ENCODE results near the gene FBXL7.
"Not testable (repeated sequence)": the region's sequence is repeated elsewhere in the genome, so short reads cannot be mapped to it uniquely, and the experiment has no call there.

The FBXL7 gene

DNA sequence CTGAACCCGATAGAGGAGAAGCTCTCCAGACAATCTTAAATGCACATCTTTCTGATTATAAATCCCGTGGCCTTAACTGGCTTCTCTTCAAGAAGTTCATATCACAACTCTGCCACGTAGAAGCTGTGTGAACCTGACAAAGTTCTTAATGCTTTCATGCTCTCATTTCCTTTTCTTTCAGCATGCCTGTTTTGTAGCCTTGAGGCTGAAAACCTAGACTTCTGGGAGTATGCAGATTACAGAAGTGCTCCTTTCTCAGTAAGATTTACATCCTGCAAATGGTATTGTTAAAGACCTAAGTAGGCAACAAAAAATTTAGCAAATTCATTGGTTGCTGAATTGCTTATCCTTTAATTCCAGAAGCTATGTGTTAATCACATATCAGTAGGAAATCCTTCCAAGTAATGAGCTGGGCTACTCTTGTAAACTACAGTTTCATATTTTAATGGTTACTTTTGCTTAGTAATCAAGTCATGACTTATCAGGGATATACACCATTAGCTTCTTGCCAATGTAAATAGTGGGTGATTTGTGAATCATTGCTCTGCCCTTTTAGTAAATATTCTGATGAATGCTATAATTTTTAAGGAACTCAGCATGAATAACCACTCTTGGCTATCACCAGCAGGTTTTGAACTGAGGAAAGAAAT lies 334.7 kb downstream of the FBXL7 start:
- peak; percentile 11 for DNase-seq

DNA sequence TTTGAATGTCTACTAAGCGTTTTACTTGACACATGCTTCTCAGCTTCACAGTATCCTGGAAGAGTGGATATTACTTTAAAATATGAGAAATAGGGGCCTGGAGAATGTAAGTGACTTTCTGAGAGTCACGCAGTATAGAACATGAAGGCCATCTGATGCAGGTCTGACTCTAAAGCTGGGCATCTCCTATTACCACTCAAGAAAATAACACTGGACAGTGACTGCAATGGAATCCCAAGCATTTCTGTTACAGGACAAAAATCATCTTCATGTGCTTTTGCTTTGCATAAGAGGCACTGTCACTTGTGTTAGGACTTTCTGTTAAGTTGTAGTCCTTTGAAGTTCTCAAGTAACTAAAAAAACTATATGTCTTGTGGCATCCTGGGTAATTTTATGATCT lies 335.5 kb downstream of the FBXL7 start:
- DNase-seq: no peak

DNA sequence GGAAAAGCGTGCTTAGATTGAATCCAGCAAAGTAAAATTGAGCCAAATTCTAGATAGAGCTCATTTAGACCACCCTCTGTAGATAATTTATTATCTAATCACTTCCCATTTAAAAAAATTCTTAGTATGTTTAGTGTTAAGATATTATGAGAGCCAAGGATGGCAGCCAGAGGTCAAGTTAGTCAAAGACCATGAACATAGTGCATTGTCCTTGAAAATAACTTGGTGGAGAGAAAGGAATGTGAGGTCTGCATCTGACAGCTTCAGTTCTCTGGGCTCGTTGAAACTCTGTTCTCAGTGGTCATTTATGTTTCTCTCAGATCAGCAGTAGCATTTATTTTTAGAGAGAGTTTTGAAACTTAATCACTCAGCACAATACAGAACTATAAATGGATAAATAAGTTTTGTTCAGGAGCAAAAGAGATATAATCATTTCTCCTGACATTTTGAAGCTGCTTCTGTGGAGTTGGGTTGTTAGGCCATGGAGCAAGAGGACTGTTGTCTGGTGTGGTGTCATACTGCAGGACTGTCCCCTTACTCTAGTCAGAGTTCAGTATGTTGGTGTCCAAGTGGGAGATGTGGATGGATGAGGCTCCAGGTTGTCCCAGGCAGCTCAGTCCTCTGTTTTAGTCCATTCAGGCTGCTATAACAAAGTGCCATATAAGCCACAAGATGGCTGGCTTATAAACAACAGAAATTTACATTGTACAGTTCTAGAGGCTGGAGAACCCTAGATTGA lies 337.7 kb downstream of the FBXL7 start:
- DNase-seq: no peak

DNA sequence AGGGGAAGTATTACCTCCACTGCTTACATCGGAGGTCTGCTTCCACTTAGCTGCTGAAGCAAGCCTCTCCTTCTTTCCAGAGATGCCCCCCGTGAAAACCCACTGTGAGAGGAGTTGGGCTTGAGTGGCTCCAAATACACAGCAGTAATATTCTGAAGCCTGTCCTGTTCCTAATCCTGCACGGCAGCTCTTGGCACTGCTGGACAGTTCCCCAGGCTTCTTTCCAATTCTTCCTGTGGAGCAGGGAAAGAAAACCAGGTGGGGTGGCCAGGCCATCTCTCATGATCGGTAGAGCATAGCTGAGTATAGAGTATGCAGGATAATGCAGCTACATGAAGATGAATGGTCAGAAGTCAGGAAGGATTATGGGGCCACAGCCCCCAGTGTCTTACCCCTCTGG lies 344.3 kb downstream of the FBXL7 start:
- DNase-seq: no peak

DNA sequence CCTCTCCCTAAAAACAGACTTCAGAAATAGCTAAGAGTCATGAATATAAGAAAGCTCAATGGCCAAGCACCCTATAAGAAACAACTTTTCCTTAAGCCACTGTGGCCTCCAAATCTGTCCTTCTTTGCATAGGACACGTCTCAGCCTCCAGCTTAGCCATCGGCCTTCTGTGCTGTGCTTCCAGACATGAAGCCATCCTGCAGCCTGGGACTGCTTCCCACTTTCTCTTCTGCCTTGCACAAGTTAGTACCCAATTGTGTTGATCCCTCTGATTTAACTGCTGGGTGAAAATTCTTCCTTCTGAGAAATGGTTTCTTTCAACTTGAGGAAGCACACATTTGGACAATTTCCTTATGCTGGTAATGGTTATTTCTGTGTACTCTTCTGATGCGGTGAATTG lies 344.9 kb downstream of the FBXL7 start:
- DNase-seq: no peak

DNA sequence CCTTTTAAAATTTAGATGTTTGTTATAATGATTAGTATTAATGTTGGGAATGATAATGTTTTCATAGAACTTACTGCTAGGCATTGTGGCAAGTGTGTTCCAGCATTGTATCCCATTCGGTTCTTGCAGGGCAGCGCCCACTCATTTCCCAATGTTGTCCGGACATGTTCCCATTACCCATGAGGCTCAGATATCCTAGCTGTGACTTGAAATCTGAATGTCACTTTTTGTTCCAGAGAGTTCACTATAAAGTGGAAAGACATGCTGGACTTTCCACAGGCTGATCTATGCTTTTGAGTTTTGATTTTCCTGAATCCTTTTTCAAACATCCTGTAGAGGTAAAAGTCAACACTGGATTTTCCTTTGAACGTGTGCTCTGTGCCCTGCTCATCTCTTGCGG lies 350.6 kb downstream of the FBXL7 start:
- no peak for DNase-seq

DNA sequence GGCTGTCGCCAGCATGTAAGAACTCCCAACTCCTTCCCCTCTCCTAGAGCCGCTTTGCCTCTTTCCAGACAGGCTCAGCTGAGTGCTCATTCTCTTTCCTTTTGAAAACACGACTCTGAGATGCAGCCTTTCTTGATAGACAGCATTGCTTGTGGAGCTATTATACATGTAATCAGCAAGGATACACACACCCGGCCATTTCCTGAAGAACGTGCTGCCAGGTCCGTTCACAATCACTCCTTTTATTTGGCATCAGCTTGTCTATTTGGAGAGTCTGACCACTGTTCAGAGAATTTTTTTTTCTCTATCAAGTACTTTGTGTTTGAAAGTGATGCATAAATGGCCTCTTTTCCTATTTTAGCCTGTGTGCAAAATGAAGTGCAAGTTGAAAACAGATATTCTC lies 351.0 kb downstream of the FBXL7 start:
- peak; percentile 6 for DNase-seq

DNA sequence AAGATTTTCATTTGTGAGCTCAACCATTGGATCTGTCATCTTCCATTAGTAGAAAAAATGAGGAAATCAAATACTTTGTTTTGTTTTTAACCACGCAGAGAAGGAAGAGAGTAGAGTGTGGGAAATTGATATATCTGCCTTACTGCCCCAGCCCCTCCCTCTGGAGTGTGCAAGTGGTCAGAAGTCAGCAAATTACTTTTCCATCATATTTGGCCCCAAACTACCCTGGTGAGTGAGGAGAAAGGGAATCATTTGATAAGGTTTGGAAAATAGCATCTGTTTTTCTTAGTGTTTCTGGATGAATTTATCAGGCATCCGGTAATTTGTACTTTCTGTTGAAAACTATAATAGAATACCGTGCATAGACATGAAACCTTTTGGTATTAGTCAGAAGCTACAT lies 352.2 kb downstream of the FBXL7 start:
- no peak for DNase-seq

DNA sequence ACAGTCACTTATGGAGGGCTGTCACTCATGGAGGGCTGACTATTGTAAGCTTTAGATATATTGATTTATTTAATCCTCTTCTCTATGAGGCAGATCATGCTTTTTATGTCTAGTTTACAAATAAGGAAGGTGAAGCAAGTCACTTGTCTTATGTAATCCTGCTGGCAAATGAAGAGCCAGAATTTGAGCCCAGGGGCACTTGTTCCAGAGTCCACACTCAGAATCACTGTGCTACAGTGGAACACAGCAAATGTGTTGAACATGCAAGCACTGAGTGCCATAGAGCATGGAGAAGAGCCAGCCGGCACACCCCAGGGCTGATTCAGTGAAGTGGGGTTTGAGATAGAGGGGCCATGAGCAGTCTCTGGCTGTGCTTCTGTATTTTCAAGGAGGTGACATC lies 353.0 kb downstream of the FBXL7 start:
- no peak for DNase-seq

DNA sequence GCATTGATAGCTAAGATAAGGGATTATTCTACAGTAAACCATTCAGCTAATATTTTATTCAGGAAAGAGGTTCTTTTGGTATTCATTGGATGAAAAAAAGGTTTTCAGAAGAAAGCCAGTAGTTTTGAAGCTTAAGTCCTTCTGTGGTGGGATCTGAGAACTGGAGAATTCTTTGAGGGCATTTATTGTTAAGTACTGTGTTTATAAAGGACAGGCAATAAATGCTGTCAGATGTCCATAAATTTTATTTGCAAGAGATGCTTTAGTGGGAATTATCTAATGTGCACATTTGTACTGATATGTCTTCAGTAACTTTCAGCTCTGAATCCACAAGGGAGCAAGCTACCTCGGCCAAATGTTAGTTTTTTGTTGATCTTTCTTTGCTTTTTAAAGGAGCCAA lies 358.3 kb downstream of the FBXL7 start:
- no peak for DNase-seq

DNA sequence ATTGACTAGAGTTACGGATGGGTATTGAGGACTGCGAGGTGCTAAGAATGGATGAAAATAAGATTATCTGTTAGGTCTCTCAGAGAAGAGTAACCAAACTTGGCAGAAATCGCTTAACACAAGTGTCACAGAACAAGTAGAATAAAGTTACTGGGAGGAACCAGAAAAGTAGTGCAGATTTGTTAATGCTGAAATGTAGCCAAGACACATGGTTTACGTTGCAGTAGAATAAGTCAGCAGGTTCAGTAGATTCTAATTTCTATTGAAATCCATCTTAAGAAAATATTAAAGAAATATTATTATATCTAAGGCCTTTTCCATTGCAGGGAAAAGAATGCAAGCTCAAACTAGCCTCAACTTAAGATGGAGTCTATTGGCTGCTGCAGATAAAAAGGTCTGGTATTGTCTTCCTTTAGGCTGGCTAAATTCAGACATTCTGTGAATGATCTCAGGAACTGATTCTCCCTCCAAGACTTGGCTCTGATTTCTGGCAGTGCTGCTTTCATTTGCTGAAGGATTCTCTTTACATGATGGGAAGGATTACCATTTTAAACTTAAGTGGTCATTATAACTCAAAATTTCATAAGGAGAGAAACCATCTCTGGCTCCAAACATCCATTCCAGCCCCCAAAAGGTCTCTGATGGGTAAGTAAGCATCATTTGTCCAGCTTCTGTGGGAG lies 364.7 kb downstream of the FBXL7 start:
- no peak for DNase-seq

DNA sequence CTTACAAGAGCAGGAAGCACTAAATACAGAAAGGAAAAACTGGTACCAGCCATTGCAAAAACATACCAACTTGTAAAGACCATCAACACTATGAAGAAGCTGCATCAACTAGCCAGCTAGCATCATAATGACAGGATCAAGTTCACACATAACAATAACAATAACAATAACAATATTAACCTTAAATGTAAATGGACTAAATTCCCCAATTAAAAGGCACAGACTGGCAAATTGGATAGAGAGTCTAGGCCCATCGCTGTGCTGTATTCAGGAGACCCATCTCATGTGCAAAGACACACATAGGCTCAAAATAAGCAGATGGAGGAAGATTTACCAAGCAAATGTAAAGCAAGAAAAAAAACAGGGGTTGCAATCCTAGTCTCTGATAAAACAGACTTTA lies 372.3 kb downstream of the FBXL7 start:
- not testable (repeated sequence) for DNase-seq

DNA sequence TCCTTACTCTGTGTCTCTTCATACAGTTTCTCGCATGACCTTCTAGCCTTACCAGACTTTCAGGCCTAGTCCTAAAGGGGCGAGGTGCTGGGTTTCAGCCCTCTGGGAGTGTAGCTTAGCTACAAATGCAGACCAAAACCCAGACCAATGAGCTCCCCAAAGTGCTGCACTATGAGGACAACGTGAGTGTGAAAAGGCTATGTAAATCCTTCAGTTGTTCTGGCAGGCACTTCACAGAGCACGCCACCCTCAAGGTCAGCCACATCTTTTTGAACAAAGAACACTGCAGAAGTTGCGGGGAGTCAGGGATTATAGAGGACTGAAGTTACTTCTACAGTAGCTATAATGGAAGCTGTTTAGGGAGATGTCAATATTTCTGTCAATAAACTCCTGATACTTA lies 377.9 kb downstream of the FBXL7 start:
- no peak for DNase-seq

DNA sequence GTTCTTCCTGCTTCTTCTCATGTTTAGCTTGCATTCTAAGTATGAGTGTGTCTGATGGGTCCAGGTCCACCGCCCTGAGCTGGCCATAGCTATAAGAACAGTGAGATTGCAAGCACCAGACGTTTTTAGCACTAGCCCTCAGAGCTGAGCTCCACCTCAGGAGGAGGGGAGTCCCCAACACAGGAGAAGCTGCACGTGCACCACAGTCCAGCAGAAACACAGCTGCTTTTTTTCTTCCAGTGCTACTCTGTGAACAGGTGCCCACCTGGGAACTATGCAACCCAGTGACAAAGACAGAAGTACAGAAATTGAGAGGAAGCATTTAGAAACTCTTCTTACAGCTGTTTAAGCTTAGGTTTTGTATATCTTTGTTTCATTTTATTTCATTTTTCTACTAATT lies 380.2 kb downstream of the FBXL7 start:
- no peak for DNase-seq

DNA sequence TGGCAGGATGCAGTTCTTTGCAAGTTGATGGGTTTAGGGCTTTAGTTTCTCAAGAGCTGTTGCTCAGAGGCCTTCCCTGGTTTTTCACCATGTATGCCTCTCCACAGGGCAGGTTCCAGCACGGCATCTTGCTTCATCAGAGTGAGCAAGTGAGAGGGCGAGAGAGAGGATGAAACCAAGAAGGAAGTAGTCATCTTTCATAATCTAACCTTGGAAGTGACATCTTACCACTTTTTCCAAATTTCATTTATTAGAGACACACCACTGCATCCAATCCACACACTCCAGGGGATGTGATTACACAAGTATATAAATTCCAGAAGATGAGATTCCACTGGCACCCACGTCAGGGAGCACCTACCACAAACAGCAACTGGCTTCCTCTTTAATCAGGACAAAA lies 385.2 kb downstream of the FBXL7 start:
- no peak for DNase-seq

DNA sequence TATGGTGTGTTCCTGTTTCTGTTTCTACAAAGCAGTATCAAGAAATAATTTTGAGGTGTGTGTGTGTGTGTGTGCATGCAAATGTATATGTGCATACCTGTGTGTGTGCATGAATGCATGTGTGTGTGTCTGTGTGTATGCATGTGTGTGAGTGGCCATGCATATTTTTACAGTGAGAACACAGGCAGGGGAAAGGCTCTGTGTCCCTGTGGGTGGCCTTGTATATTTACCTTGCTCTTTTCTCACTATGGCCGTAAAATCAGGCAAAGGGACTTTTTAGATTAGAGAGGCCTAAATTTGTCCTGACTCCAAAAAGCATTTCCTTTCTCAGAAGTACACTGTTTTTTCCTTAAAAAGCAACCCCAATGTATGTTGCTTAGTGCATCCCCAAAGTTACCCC lies 386.2 kb downstream of the FBXL7 start:
- DNase-seq: no peak

DNA sequence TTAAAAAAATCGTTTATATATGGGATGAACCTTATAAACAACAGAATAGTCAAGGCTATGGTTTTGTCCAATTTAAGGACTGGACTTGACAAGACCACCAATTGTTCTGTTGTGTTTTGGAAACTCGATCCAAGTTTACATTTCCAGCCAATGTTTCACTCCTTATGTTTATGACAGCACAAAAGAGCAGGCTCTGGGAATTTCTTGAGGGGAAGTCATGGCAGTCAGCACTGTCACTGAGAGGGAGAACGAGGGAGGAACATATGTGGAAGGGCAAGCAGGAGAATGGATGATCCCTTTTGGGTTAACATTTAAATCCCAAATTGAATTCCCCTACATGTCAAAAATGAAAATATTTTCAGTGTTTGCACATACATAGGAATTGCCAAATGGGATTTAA lies 387.1 kb downstream of the FBXL7 start:
- no peak for DNase-seq

DNA sequence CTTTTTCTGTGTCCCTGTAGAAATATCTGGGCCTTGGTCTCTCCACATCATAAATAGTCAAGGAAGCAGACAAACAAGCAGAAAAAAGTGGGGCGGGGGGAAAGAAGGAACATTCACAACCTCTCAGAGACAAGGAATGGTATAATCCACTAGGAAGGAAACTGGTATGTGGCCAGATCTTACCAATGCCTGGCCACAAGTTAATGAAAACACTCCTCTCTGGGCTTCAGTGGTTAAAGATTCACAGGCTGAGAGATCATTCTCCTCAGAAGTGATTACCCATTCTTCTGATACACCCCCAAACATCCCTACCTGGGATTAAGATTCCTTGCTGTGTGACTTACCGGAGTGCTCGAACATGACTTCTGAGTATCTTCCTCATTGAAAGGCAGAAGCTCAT lies 389.0 kb downstream of the FBXL7 start:
- no peak for DNase-seq

DNA sequence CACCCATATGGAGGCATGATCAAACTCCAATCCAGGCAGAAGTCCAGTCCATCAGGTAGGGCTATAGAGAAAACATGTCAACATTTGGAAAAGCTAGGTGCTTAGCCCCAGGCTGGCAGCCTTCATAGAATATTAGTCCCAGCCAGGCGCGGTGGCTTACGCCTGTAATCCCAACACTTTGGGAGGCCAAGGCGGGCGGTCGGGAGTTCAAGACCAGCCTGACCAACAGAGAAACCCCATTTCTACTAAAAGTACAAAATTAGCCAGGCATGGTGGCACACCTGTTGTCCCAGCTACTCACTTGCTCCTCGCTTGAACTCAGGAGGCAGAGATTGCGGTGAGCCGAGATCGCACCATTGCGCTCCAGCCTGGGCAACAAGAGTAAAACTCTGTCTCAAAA lies 393.9 kb downstream of the FBXL7 start:
- DNase-seq: no peak

DNA sequence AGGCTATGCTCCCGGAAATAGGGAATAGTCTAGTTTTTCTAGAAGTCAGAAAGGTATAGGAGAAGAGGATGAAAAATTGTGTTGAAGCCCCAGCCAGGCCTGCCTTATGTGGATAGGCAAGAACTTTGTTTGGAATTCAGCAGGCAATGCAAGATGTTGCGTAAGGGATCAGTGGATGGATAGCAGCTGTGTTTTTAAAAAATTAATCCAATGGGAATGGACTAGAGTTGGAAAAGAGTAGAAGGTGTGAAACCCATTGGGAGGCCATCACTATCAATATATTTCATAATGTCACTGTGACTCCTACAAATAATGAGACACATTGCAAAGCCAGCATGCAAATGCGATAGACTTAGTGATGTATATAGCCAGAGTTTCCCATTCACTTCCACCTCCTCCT lies 397.7 kb downstream of the FBXL7 start:
- DNase-seq: no peak

DNA sequence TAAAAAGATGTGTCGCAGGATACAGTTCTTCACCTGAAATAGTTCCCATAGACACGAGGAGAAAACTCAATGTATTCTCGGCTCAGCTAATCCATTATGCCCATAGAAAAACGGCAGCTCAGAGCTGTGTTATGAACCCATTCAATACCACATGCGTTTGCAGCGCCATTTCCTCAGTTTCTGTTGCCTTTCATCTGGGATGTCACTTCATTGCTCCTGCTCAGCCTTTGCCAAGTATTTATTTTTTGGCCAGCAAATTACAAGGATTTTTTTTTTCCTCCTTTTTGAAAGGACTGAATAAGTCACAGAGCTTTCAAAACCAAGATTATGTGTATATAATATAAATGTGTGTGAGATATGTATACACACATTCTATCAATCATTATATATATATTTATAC lies 398.7 kb downstream of the FBXL7 start:
- DNase-seq: no peak

DNA sequence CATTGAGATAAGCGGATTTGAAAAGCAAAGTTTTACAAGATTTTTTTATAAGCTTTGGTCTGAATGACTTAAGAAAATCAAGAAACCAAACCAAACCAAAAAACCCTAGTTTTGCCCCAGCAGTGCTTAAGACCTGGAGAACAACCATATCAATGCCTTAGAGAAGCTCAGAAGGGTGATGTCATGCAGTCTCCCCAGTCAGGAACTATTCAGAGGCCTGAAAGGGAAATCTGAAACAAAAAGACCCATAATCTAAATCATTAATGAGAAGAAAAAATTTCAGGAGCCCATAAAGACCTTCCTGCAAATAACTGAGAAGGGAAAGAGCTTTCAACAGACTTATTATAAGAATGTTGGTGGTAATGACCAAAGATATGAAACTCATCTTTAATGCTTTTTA lies 399.5 kb downstream of the FBXL7 start:
- no peak for DNase-seq

DNA sequence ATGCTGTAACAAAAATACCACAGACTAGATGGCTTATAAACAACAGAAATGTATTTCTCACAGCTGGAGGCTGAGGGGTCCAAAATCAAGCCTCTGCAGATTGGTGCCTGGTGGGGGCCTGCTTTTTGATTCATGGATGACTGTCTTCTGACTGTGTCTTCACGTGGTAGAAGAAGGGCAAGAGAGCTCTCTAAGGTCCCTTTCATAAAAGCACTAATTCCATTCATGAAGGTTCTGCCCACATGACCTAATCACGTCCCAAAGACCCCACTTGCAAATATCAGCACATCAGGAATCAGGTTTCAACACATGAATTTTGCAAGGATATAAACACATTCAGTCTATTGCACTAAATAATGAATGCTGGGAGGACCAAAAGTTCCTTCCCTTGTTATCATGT lies 401.2 kb downstream of the FBXL7 start:
- DNase-seq: no peak

DNA sequence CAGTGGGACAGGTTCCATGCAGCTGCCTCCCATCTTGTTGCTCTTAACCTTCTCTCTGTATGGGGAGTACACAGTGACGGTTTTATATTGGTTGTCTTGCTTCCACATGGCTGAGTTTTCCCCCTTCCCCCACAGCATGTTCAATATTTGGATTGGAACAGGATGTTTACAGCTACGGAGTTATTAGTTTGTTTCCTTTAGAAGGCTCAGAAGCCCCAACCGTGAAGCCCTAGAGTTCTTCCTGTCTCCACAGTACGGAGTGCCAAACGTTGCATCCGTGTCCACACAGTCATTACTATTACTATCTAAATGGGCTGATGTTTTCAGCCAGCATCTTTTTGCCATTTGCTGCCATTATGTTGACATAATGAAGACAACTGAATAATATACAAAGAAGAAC lies 402.1 kb downstream of the FBXL7 start:
- DNase-seq: peak; percentile 14

Measured in NCI-H146 (cell line).